B cell (primary cell): ENCODE data around the gene KCNQ2. TPM values are rescaled to one million over a fixed set of nuclear protein-coding genes. Genes with fewer than 3 reads are reported as not detected.

ENCODE experiments used
- ATAC-seq: fragments of 200-7000 bp; cut with Tn5 transposase; one replicate; pipeline ENCODE4 v1.10.0; 2021; ENCODE audit warnings: low read depth, mild to moderate bottlenecking, moderate number of reproducible peaks, moderate library complexity
- CTCF ChIA-PET: fragments of 350-600 bp; sonication (Branson Sonifier 250); formaldehyde crosslinking; loops from one replicate; lab custom pipeline; 2021; ENCODE audit warnings: antibody characterized with exemption, inconsistent platforms; lab: Charles Lee
- POLR2A ChIA-PET: fragments of 350-600 bp; sonication (Branson Sonifier 250); formaldehyde crosslinking; loops from one replicate; lab custom pipeline; 2021; ENCODE audit warnings: antibody characterized with exemption; lab: Charles Lee
- DNase-seq: peaks from one replicate; pipeline ENCODE4 v3.0.0; 2013
- H2AFZ ChIP-seq: 2 replicates; pipeline ENCODE4 v1.6.1; 2012; ENCODE audit warnings: mild to moderate bottlenecking, low read depth, low read length; ENCODE audit not compliant: insufficient read depth, poor library complexity, severe bottlenecking
- H3K27ac ChIP-seq, 2 donors: 1 replicate in 1 of 2; 2 replicates in 1 of 2; pipeline ENCODE4 v1.5.1; 2012 to 2013; ENCODE audit warnings: low read length in 2 of 2, mild to moderate bottlenecking in 2 of 2, moderate library complexity in 1 of 2
- H3K27me3 ChIP-seq, 4 experiments: fragments of 200-600 bp in 1 of 4; sonication (generic) in 1 of 4; replicated peaks in 1 of 4; 1 replicate in 2 of 4; 2 replicates in 2 of 4; pipeline versions ENCODE4 v1.6.1 to v1.7.0; 2013 to 2016; ENCODE audit warnings: low read length in 3 of 4, mild to moderate bottlenecking in 2 of 4, mixed read lengths in 1 of 4, moderate library complexity in 1 of 4; ENCODE audit not compliant: insufficient read depth in 4 of 4, control insufficient read depth in 3 of 4; ENCODE audit errors: control extremely low read depth in 1 of 4
- H3K36me3 ChIP-seq, 2 experiments: replicated peaks in 1 of 2; 1 replicate in 1 of 2; 2 replicates in 1 of 2; pipeline versions ENCODE4 v1.6.1 to v1.7.1; 2013; ENCODE audit warnings: low read length in 1 of 2; ENCODE audit not compliant: insufficient read depth in 2 of 2, control insufficient read depth in 1 of 2; ENCODE audit errors: control extremely low read depth in 1 of 2, extremely low read depth in 1 of 2
- H3K4me1 ChIP-seq, 2 donors: fragments of 200-600 bp in 1 of 2; sonication (generic) in 1 of 2; 1 replicate in 1 of 2; 2 replicates in 1 of 2; pipeline versions ENCODE4 v1.5.1 to v1.6.1; 2013 to 2017; ENCODE audit warnings: low read length in 2 of 2; ENCODE audit not compliant: control insufficient read depth in 2 of 2, insufficient read depth in 2 of 2
- H3K4me2 ChIP-seq: replicated peaks from 2 replicates; pipeline ENCODE3; 2012; ENCODE audit warnings: mild to moderate bottlenecking, low read depth, low read length; ENCODE audit not compliant: poor library complexity, severe bottlenecking
- H3K4me3 ChIP-seq, 5 experiments: fragments of 200-600 bp in 1 of 5; sonication (generic) in 1 of 5; 1 replicate in 3 of 5; 2 replicates in 2 of 5; pipeline versions ENCODE4 v1.5.1 to v1.7.0; 2011 to 2016; ENCODE audit warnings: low read length in 4 of 5, mild to moderate bottlenecking in 4 of 5, low read depth in 2 of 5, control low read depth in 1 of 5, moderate library complexity in 1 of 5; ENCODE audit not compliant: insufficient read depth in 1 of 5; ENCODE audit errors: control extremely low read depth in 1 of 5, extremely low read depth in 1 of 5
- H3K79me2 ChIP-seq: fragments of 200-600 bp; sonication (generic); one replicate; pipeline ENCODE4 v1.6.0; 2016; ENCODE audit warnings: low read length; ENCODE audit not compliant: control insufficient read depth, insufficient read depth
- H3K9ac ChIP-seq: fragments of 200-600 bp; sonication (generic); 2 replicates; pipeline ENCODE4 v1.6.1; 2017; ENCODE audit warnings: mild to moderate bottlenecking, low read length, moderate library complexity
- H3K9me3 ChIP-seq, 3 donors: one replicate each; pipeline versions ENCODE4 v1.6.1 to v1.7.1; 2013; ENCODE audit warnings: low read length in 2 of 3; ENCODE audit not compliant: control insufficient read depth in 2 of 3, insufficient read depth in 1 of 3; ENCODE audit errors: control extremely low read depth in 1 of 3
- H4K20me1 ChIP-seq: 2 replicates; pipeline ENCODE4 v1.6.0; 2012; ENCODE audit warnings: mild to moderate bottlenecking, low read length; ENCODE audit not compliant: insufficient read depth, control insufficient read depth, poor library complexity, severe bottlenecking
- H3K27ac Mint-ChIP-seq: one replicate; pipeline ENCODE4 v1.8.0; 2021; ENCODE audit warnings: mixed read lengths
- H3K27me3 Mint-ChIP-seq: one replicate; pipeline ENCODE4 v1.8.0; 2021; ENCODE audit warnings: mixed read lengths
- H3K4me1 Mint-ChIP-seq: one replicate; pipeline ENCODE4 v1.8.0; 2021; ENCODE audit warnings: mixed read lengths
- H3K4me3 Mint-ChIP-seq: one replicate; pipeline ENCODE4 v1.8.0; 2021; ENCODE audit warnings: mixed read lengths
- H3K9me3 Mint-ChIP-seq: one replicate; pipeline ENCODE4 v1.8.0; 2022; ENCODE audit warnings: mixed read lengths; ENCODE audit not compliant: insufficient read depth
- CTCF ChIP-seq: fragments of 200-600 bp; IDR thresholded peaks from one replicate; pipeline ENCODE4 v1.8.0; 2022; ENCODE audit warnings: antibody characterized with exemption, mild to moderate bottlenecking
- EZH2 ChIP-seq: IDR thresholded peaks from 2 replicates; pipeline ENCODE4 v1.6.1; 2012; ENCODE audit warnings: borderline replicate concordance, low read depth, mild to moderate bottlenecking, moderate library complexity, low read length; ENCODE audit not compliant: insufficient read depth, poor library complexity, severe bottlenecking
- WGBS: methylation state at CpG from one replicate; pipeline ENCODE4 v1.1.5; 2013; ENCODE audit warnings: missing lambda C conversion rate; ENCODE audit not compliant: insufficient coverage; 5-methylcytosine and 5-hydroxymethylcytosine counted together
- intact Hi-C: fragments of 100-400 bp; cut with micrococcal nuclease; formaldehyde crosslinking; loops from one replicate; pipeline ENCODE4 v1.10.0; 2022
- polyA plus RNA-seq: library from polyadenylated mRNA; depleted of rRNA; stranded (reverse); fragments of >200 nt; gene quantifications from 2 replicates; pipeline ENCODE4 v1.2.3, GENCODE V29; 2012
- total RNA-seq, 2 donors: library from RNA; stranded (reverse); fragments of 120-200 nt in 1 of 2; gene quantifications; 1 replicate in 1 of 2; 2 replicates in 1 of 2; pipeline versions ENCODE4 v1.2.3 to v1.2.4, GENCODE V29; 2013 to 2022

The KCNQ2 gene
- total and polyA plus RNA-seq, 2 donors (not counting 1 experiment from before 2014, with no cell fraction given): 0.12 TPM; not detected in 1

GRCh38 chr20:63366390-63367365, 105.8 kb downstream of the KCNQ2 start:
- H3K27me3 Mint-ChIP-seq: peaks cover 14% of the 10 kb centered on the region
- Histone ChIP-seq H3K27me3 (peaks cover 0 to 20% (median 2%) of the 10 kb centered on the region in 4 experiments), H4K20me1 (no peaks in the 10 kb centered on the region), H3K27ac (no peak overlapping the region), H3K4me3 (no peak overlapping the region), H3K9me3 (peaks cover 0 to 2% (median 0%) of the 10 kb centered on the region in 3 donors), H3K79me2 (no peaks in the 10 kb centered on the region), H3K36me3 (no peaks in the 10 kb centered on the region), H3K9ac (no peak overlapping the region), H2AFZ (no peak overlapping the region), H3K4me2 (no peak overlapping the region), H3K4me1 (peaks cover 0 to 3% of the 10 kb centered on the region in 2 donors)
- ATAC-seq (no peak), DNase-seq (no peak)
- no peak overlapping the region for H3K4me3 Mint-ChIP-seq
- no peak for TF ChIP-seq EZH2
- TF ChIP-seq CTCF: no peak
- peaks cover 4% of the 10 kb centered on the region for H3K4me1 Mint-ChIP-seq
- H3K27ac Mint-ChIP-seq: no peak overlapping the region
- H3K9me3 Mint-ChIP-seq: no peaks in the 10 kb centered on the region
- CTCF ChIA-PET: no interaction called here
- intact Hi-C loops: no loop called here
- WGBS: 81% methylated on average over 23 of the region's 30 CpGs
- POLR2A ChIA-PET: no interaction called here
